A673 (cell line): ENCODE data around the gene EXOC4. TPM values are rescaled to one million over a fixed set of nuclear protein-coding genes. Genes with fewer than 3 reads are reported as not detected.

Experiments used
- BruUV-seq: library from RNA; stranded (reverse); fragments of 400-500 nt; replicated peaks from 2 replicates; lab custom pipeline; 2021; lab: Mats Ljungman, UMichigan
- CTCF ChIA-PET: fragments of 300-600 bp; sonication (Branson Sonifier 250); formaldehyde crosslinking; loops from one replicate; lab custom pipeline; 2022; ENCODE audit warnings: antibody characterized with exemption; lab: Charles Lee
- POLR2A ChIA-PET: fragments of 300-600 bp; sonication (Branson Sonifier 250); formaldehyde crosslinking; loops from one replicate; lab custom pipeline; 2022; ENCODE audit warnings: antibody characterized with exemption; ENCODE audit not compliant: low non-redundant PET; lab: Charles Lee
- DNase-seq: peaks from one replicate; pipeline ENCODE4 v3.0.0-alpha.2; 2015; ENCODE audit warnings: low spot score
- H3K27ac ChIP-seq: fragments of 200-600 bp; sonication (generic); 2 replicates; pipeline ENCODE4 v1.5.1; 2016; ENCODE audit warnings: mixed run types, low read depth, mild to moderate bottlenecking, mixed read lengths, antibody characterized with exemption, low read length; ENCODE audit not compliant: poor library complexity, severe bottlenecking
- H3K27me3 ChIP-seq: fragments of 200-600 bp; sonication (generic); replicated peaks from 2 replicates; pipeline ENCODE4 v1.6.1; 2017; ENCODE audit warnings: mixed run types, low read depth, mild to moderate bottlenecking, mixed read lengths, antibody characterized with exemption, low read length; ENCODE audit not compliant: insufficient read depth, poor library complexity
- H3K36me3 ChIP-seq: fragments of 200-600 bp; sonication (generic); 2 replicates; pipeline ENCODE4 v1.6.1; 2016; ENCODE audit warnings: mixed run types, mild to moderate bottlenecking, mixed read lengths, antibody characterized with exemption, low read length; ENCODE audit not compliant: insufficient read depth, poor library complexity, severe bottlenecking
- H3K4me1 ChIP-seq: fragments of 200-600 bp; sonication (generic); 2 replicates; pipeline ENCODE4 v1.6.1; 2017; ENCODE audit warnings: mixed run types, mild to moderate bottlenecking, mixed read lengths, antibody characterized with exemption, low read length; ENCODE audit not compliant: insufficient read depth, poor library complexity, severe bottlenecking
- H3K4me3 ChIP-seq: fragments of 200-600 bp; sonication (generic); 2 replicates; pipeline ENCODE4 v1.5.1; 2016; ENCODE audit warnings: low read depth, mixed run types, mild to moderate bottlenecking, mixed read lengths, low read length; ENCODE audit not compliant: poor library complexity, severe bottlenecking
- H3K9me3 ChIP-seq: fragments of 200-600 bp; sonication (generic); 2 replicates; pipeline ENCODE4 v1.6.1; 2016; ENCODE audit warnings: mixed run types, low read depth, mild to moderate bottlenecking, mixed read lengths, antibody characterized with exemption, low read length; ENCODE audit not compliant: poor library complexity, severe bottlenecking
- EZH2 ChIP-seq: fragments of 200-600 bp; sonication (generic); IDR thresholded peaks from 2 replicates; pipeline ENCODE4 v1.6.1; 2017; ENCODE audit warnings: borderline replicate concordance, low read depth, mild to moderate bottlenecking, mixed read lengths, antibody characterized with exemption, low read length; ENCODE audit not compliant: poor library complexity, severe bottlenecking
- intact Hi-C: fragments of 100-400 bp; cut with micrococcal nuclease; formaldehyde crosslinking; loops from one replicate; pipeline ENCODE4 v1.10.0; 2022; ENCODE audit not compliant: unreplicated experiment
- total RNA-seq: library from RNA; stranded (reverse); gene quantifications from 2 replicates; pipeline ENCODE4 v1.2.3, GENCODE V29; 2021
- TF ChIP-seq, protein P1 (sequence below): fragments of 300-800, 200-600 bp; sonication (generic); conservative IDR thresholded peaks from 2 replicates; pipeline ENCODE4 v1.5.1; 2017; ENCODE audit warnings: low read depth, mild to moderate bottlenecking, antibody characterized with exemption, low read length, moderate library complexity, mixed read lengths

EXOC4 gene
- total RNA-seq, 1 experiment from 2014 or later = 66.1 TPM

DNA sequence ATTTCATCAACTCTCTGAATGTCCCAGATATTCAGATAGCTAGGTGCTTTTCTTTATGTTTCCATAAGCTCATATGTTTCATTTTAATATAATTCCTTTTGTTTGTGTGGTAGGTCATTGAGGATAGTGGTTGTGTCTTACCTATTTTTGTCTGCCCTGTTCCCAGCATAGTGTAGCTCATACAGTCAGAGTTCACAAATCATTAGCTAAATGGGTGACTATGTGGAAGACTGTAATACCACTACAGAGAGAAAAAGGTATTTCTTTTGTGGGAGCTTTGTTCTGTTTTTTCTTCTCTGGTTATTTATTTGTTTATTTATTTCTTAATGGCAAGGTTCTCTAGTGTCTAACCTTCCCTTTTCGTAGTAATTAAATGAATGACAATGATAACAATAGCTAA, 39.8 kb downstream of the EXOC4 start:
- Histone ChIP-seq H3K27ac (no peak overlapping the region), H3K27me3 (no peaks in the 10 kb centered on the region), H3K4me3 (no peak overlapping the region), H3K9me3 (no peaks in the 10 kb centered on the region), H3K36me3 (no peaks in the 10 kb centered on the region), H3K4me1 (no peaks in the 10 kb centered on the region)
- TF ChIP-seq EZH2 = no peak
- TF ChIP-seq, protein P1, sequence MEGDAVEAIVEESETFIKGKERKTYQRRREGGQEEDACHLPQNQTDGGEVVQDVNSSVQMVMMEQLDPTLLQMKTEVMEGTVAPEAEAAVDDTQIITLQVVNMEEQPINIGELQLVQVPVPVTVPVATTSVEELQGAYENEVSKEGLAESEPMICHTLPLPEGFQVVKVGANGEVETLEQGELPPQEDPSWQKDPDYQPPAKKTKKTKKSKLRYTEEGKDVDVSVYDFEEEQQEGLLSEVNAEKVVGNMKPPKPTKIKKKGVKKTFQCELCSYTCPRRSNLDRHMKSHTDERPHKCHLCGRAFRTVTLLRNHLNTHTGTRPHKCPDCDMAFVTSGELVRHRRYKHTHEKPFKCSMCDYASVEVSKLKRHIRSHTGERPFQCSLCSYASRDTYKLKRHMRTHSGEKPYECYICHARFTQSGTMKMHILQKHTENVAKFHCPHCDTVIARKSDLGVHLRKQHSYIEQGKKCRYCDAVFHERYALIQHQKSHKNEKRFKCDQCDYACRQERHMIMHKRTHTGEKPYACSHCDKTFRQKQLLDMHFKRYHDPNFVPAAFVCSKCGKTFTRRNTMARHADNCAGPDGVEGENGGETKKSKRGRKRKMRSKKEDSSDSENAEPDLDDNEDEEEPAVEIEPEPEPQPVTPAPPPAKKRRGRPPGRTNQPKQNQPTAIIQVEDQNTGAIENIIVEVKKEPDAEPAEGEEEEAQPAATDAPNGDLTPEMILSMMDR = no peak
- CTCF ChIA-PET = no interaction called here
- POLR2A ChIA-PET = no interaction called here
- BruUV-seq = no TSS peak
- DNase-seq = no peak
- intact Hi-C loops = no loop called here

DNA sequence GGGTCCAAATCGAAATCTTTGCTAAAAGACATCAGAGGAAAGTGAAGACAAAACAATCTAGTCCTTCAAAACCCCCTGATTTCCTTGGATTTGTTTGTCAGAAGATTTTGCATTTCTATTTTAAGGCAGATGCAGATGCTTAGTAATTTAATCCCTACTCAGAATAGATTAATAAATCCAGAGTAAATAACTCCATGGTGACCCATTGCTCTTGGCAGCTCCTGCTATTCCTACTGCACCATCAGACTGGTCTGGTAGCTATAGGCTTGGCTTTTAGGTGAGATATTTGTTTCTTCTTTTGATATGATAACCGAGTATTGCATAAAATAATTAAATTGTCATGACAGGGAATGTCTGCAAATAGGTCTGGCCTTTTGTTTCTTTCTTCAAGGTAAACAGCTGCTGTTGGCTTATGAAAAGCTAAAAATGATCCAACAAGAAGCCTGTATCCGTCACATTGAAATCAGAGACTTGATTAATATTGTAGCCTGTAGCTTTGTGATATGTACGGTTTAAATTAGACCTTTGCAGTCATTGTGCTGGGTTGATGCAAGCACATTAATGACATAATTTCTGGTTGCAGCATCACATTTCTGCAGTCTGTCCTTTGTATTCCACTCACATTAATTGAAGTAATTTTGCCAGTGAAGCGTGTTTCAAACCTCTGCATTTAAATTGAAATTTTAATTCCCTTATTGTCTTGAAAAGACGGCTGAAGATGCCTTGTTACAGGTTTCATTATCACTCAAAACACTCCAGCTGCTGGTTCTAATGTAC, 40.7 kb downstream of the EXOC4 start:
- Histone ChIP-seq H3K4me3 (no peak overlapping the region), H3K9me3 (no peaks in the 10 kb centered on the region), H3K4me1 (no peaks in the 10 kb centered on the region), H3K27ac (no peak overlapping the region), H3K36me3 (no peaks in the 10 kb centered on the region), H3K27me3 (no peaks in the 10 kb centered on the region)
- POLR2A ChIA-PET = no interaction called here
- intact Hi-C loops = no loop called here
- no peak for DNase-seq
- BruUV-seq = no TSS peak
- TF ChIP-seq, protein P1 = no peak
- TF ChIP-seq EZH2 = no peak
- CTCF ChIA-PET = no interaction called here

DNA sequence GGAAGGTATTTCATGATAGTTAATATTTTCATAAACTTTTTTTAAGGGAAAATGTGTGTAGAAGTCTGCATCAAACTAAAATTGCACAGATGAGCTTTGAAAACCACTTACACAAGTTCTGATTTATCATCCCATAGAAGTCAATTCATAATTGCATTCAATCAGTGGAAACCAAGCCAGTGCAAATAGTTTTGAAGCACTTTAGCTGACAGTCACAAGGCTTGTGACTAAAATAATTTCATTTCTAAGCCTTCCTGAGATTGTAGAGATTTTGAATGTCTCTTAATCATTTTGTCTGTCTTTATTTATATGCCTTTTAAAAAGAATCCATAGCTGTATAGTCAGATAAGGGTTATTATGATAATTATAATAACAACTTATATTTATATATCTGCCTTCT, 41.4 kb downstream of the EXOC4 start:
- Histone ChIP-seq H3K36me3 (no peaks in the 10 kb centered on the region), H3K27ac (no peak overlapping the region), H3K9me3 (no peaks in the 10 kb centered on the region), H3K4me1 (peaks cover 3% of the 10 kb centered on the region), H3K27me3 (no peaks in the 10 kb centered on the region), H3K4me3 (no peak overlapping the region)
- DNase-seq = no peak
- no peak for TF ChIP-seq EZH2
- TF ChIP-seq, protein P1 = no peak
- ChIA-PET POLR2A (no interaction called here), CTCF (no interaction called here)
- BruUV-seq = no TSS peak
- intact Hi-C loops = no loop called here
